ENCODE results near the gene FRMPD2. TPM values are rescaled to one million over a fixed set of nuclear protein-coding genes. Genes with fewer than 3 reads are reported as not detected.

Gene FRMPD2
- total and polyA plus RNA-seq, 2 experiments from 2014 or later, result not detected

GRCh38 chr10:48299066-48299465 is 24.6 kb upstream of the FRMPD2 start:
- Histone ChIP-seq H3K79me2 (replicated peaks; ENCODE audit: insufficient read depth) (no peaks in the 10 kb centered on the region), H3K4me2 (no peak overlapping the region), H4K20me1 (replicated peaks; ENCODE audit: insufficient read depth) (no peaks in the 10 kb centered on the region), H3K9me2 (ENCODE audit: insufficient read depth) (0 out of 2 replicates have a peak, but pooled peaks cover 2% of the 10 kb centered on the region), H3K27me3 (ENCODE audit: insufficient read depth) (no peaks in the 10 kb centered on the region), H3K27ac (ENCODE audit: low read depth) (no peak overlapping the region), H2AFZ (no peak overlapping the region), H3K36me3 (ENCODE audit: insufficient read depth) (no peaks in the 10 kb centered on the region), H3F3A (replicated peaks; ENCODE audit: low read depth) (no peaks in the 10 kb centered on the region), H3K4me3 (no peak overlapping the region), H3K4me1 (ENCODE audit: insufficient read depth) (no peaks in the 10 kb centered on the region)
- Mint-ChIP-seq H3K4me3 (no peak overlapping the region), H3K36me3 (ENCODE audit: low read depth) (no peaks in the 10 kb centered on the region), H3K4me1 (peaks cover 4% of the 10 kb centered on the region; the same call in 2 of the 3 replicates), H3K27ac (no peak overlapping the region), H3K27me3 (ENCODE audit: insufficient read depth, low read depth, poor library complexity) (peaks cover 4% of the 10 kb centered on the region), H3K9me3 (no peaks in the 10 kb centered on the region)
- ATAC-seq (no peak), DNase-seq (ENCODE audit: low spot score) (no peak)
- no peak for TF ChIP-seq CREB1 (CRISPR knock-in tag; IDR thresholded peaks at IDR 0.05; ENCODE audit: low read depth)
- TF ChIP-seq, protein P1, sequence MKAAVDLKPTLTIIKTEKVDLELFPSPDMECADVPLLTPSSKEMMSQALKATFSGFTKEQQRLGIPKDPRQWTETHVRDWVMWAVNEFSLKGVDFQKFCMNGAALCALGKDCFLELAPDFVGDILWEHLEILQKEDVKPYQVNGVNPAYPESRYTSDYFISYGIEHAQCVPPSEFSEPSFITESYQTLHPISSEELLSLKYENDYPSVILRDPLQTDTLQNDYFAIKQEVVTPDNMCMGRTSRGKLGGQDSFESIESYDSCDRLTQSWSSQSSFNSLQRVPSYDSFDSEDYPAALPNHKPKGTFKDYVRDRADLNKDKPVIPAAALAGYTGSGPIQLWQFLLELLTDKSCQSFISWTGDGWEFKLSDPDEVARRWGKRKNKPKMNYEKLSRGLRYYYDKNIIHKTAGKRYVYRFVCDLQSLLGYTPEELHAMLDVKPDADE (IDR thresholded peaks at IDR 0.05), result no peak
- TF ChIP-seq, protein P2, sequence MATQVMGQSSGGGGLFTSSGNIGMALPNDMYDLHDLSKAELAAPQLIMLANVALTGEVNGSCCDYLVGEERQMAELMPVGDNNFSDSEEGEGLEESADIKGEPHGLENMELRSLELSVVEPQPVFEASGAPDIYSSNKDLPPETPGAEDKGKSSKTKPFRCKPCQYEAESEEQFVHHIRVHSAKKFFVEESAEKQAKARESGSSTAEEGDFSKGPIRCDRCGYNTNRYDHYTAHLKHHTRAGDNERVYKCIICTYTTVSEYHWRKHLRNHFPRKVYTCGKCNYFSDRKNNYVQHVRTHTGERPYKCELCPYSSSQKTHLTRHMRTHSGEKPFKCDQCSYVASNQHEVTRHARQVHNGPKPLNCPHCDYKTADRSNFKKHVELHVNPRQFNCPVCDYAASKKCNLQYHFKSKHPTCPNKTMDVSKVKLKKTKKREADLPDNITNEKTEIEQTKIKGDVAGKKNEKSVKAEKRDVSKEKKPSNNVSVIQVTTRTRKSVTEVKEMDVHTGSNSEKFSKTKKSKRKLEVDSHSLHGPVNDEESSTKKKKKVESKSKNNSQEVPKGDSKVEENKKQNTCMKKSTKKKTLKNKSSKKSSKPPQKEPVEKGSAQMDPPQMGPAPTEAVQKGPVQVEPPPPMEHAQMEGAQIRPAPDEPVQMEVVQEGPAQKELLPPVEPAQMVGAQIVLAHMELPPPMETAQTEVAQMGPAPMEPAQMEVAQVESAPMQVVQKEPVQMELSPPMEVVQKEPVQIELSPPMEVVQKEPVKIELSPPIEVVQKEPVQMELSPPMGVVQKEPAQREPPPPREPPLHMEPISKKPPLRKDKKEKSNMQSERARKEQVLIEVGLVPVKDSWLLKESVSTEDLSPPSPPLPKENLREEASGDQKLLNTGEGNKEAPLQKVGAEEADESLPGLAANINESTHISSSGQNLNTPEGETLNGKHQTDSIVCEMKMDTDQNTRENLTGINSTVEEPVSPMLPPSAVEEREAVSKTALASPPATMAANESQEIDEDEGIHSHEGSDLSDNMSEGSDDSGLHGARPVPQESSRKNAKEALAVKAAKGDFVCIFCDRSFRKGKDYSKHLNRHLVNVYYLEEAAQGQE (IDR thresholded peaks at IDR 0.05; ENCODE audit: unreplicated experiment), result no peak
- TF ChIP-seq, protein P3, sequence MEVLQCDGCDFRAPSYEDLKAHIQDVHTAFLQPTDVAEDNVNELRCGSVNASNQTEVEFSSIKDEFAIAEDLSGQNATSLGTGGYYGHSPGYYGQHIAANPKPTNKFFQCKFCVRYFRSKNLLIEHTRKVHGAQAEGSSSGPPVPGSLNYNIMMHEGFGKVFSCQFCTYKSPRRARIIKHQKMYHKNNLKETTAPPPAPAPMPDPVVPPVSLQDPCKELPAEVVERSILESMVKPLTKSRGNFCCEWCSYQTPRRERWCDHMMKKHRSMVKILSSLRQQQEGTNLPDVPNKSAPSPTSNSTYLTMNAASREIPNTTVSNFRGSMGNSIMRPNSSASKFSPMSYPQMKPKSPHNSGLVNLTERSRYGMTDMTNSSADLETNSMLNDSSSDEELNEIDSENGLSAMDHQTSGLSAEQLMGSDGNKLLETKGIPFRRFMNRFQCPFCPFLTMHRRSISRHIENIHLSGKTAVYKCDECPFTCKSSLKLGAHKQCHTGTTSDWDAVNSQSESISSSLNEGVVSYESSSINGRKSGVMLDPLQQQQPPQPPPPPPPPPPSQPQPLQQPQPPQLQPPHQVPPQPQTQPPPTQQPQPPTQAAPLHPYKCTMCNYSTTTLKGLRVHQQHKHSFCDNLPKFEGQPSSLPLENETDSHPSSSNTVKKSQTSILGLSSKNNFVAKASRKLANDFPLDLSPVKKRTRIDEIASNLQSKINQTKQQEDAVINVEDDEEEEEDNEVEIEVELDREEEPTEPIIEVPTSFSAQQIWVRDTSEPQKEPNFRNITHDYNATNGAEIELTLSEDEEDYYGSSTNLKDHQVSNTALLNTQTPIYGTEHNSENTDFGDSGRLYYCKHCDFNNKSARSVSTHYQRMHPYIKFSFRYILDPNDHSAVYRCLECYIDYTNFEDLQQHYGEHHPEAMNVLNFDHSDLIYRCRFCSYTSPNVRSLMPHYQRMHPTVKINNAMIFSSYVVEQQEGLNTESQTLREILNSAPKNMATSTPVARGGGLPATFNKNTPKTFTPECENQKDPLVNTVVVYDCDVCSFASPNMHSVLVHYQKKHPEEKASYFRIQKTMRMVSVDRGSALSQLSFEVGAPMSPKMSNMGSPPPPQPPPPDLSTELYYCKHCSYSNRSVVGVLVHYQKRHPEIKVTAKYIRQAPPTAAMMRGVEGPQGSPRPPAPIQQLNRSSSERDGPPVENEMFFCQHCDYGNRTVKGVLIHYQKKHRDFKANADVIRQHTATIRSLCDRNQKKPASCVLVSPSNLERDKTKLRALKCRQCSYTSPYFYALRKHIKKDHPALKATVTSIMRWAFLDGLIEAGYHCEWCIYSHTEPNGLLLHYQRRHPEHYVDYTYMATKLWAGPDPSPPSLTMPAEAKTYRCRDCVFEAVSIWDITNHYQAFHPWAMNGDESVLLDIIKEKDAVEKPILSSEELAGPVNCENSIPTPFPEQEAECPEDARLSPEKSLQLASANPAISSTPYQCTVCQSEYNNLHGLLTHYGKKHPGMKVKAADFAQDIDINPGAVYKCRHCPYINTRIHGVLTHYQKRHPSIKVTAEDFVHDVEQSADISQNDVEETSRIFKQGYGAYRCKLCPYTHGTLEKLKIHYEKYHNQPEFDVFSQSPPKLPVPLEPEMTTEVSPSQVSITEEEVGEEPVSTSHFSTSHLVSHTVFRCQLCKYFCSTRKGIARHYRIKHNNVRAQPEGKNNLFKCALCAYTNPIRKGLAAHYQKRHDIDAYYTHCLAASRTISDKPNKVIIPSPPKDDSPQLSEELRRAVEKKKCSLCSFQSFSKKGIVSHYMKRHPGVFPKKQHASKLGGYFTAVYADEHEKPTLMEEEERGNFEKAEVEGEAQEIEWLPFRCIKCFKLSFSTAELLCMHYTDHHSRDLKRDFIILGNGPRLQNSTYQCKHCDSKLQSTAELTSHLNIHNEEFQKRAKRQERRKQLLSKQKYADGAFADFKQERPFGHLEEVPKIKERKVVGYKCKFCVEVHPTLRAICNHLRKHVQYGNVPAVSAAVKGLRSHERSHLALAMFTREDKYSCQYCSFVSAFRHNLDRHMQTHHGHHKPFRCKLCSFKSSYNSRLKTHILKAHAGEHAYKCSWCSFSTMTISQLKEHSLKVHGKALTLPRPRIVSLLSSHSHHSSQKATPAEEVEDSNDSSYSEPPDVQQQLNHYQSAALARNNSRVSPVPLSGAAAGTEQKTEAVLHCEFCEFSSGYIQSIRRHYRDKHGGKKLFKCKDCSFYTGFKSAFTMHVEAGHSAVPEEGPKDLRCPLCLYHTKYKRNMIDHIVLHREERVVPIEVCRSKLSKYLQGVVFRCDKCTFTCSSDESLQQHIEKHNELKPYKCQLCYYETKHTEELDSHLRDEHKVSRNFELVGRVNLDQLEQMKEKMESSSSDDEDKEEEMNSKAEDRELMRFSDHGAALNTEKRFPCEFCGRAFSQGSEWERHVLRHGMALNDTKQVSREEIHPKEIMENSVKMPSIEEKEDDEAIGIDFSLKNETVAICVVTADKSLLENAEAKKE (CRISPR knock-in tag; IDR thresholded peaks at IDR 0.05), result no peak
- TF ChIP-seq ZNF331 (CRISPR knock-in tag; IDR thresholded peaks at IDR 0.05; ENCODE audit: low read depth), result no peak
- TF ChIP-seq POLR2AphosphoS5 (IDR thresholded peaks at IDR 0.05; ENCODE audit: low read depth), result no peak

Measured in GM23338 (cell line).